Cardiac fibroblast (primary cell): ENCODE measurements around the gene ACY1.

Source experiments
- DNase-seq, 2 donors: peaks; one replicate each; pipeline versions ENCODE4 v3.0.0 to v3.0.0-alpha.2; 2010; ENCODE audit warnings: low read depth in 2 of 2
- H3K4me3 ChIP-seq, 2 donors: replicated peaks in 1 of 2; 1 replicate in 1 of 2; 2 replicates in 1 of 2; pipeline ENCODE4 v1.5.1; 2011; ENCODE audit warnings: low read depth in 2 of 2, low read length in 2 of 2, mild to moderate bottlenecking in 2 of 2, moderate library complexity in 1 of 2
- CTCF ChIP-seq: IDR thresholded peaks from one replicate; pipeline ENCODE4 v1.5.1; 2011; ENCODE audit warnings: low read depth, mild to moderate bottlenecking, low read length, inconsistent platforms

Gene ACY1

GRCh38 chr3:51959651-51960050, 23.7 kb upstream of the ACY1 start:
- no peak for TF ChIP-seq CTCF
- no peak for DNase-seq

GRCh38 chr3:51960386-51960785, 22.9 kb upstream of the ACY1 start:
- TF ChIP-seq CTCF, result no peak
- DNase-seq, result no peak
- H3K4me3 ChIP-seq, result no peak overlapping the region

More at GRCh38 chr3:51959651-51960050, 23.7 kb upstream of the ACY1 start:
- no peak overlapping the region for H3K4me3 ChIP-seq

- no peak overlapping the region for H3K4me3 ChIP-seq
- no peak for DNase-seq
- no peak for TF ChIP-seq CTCF
Observed at GRCh38 chr3:51961011-51961410, 22.3 kb upstream of the ACY1 start.

- TF ChIP-seq CTCF, result no peak
- H3K4me3 ChIP-seq, result no peak overlapping the region
- no peak for DNase-seq
Observed at GRCh38 chr3:51961602-51962569, 21.4 kb upstream of the ACY1 start.

GRCh38 chr3:51962854-51963530, 20.3 kb upstream of the ACY1 start:
- TF ChIP-seq CTCF, result no peak
- H3K4me3 ChIP-seq, result no peak overlapping the region
- DNase-seq, result peak in 1 of 2 donors; percentile 12

- TF ChIP-seq CTCF, result no peak
- no peak overlapping the region for H3K4me3 ChIP-seq
- no peak for DNase-seq
Observed at GRCh38 chr3:51963951-51964451, 19.3 kb upstream of the ACY1 start.
